ENCODE data around the gene SAFB2. TPM values are rescaled to one million over a fixed set of nuclear protein-coding genes. Genes with fewer than 3 reads are reported as not detected.

The SAFB2 gene
- polyA plus RNA-seq, 1 of the 3 experiments (the other 2 are of a cell fraction), result 37.7 TPM

GRCh38 chr19:5648464-5648863 is 25.9 kb upstream of the SAFB2 start:
- no peak for DNase-seq
- POLR2A ChIA-PET, result no interaction called here
- Histone ChIP-seq H3K27ac (ENCODE audit: low read depth in 2 of 2, low read length in 1 of 2) (no peak overlapping the region), H3K9me3 (no peaks in the 10 kb centered on the region), H3F3A (replicated peaks; ENCODE audit: insufficient read depth) (peaks cover 5% of the 10 kb centered on the region), H2AFZ (ENCODE audit: low read depth) (no peak overlapping the region), H3K27me3 (ENCODE audit: insufficient read depth) (no peaks in the 10 kb centered on the region), H3K4me1 (ENCODE audit: control insufficient read depth in 1 of 2, insufficient read depth in 2 of 2, low read depth in 1 of 2, low read length in 1 of 2) (no peaks in the 10 kb centered on the region), H3K9me2 (no peaks in the 10 kb centered on the region), H3K4me2 (no peak overlapping the region), H3K36me3 (replicated peaks in 1 of 2; ENCODE audit: control insufficient read depth in 1 of 2, insufficient read depth in 2 of 2, low read length in 1 of 2) (peaks cover 75 to 81% of the 10 kb centered on the region in 2 experiments), H3K79me2 (ENCODE audit: insufficient read depth) (peaks cover 45% of the 10 kb centered on the region), H3K4me3 (ENCODE audit: low read depth in 2 of 2, low read length in 1 of 2) (no peak overlapping the region), H3K9ac (no peak overlapping the region), H4K20me1 (ENCODE audit: insufficient read depth) (peaks cover 40% of the 10 kb centered on the region)
- TF ChIP-seq, protein P1, sequence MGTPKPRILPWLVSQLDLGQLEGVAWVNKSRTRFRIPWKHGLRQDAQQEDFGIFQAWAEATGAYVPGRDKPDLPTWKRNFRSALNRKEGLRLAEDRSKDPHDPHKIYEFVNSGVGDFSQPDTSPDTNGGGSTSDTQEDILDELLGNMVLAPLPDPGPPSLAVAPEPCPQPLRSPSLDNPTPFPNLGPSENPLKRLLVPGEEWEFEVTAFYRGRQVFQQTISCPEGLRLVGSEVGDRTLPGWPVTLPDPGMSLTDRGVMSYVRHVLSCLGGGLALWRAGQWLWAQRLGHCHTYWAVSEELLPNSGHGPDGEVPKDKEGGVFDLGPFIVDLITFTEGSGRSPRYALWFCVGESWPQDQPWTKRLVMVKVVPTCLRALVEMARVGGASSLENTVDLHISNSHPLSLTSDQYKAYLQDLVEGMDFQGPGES (IDR thresholded peaks at IDR 0.05; ENCODE audit: low read depth, low read length), result no peak
- TF ChIP-seq RCOR1 (IDR thresholded peaks at IDR 0.05; ENCODE audit: low read length) (no peak), ELF1 (IDR thresholded peaks at IDR 0.05) (no peak), POLR2AphosphoS5 (IDR thresholded peaks at IDR 0.05; ENCODE audit: low read depth, low read length) (no peak), EP300 (IDR thresholded peaks at IDR 0.05; ENCODE audit: borderline replicate concordance in 1 of 2, low read depth in 1 of 2, low read length in 1 of 2) (no peak)
- TF ChIP-seq, protein P2, sequence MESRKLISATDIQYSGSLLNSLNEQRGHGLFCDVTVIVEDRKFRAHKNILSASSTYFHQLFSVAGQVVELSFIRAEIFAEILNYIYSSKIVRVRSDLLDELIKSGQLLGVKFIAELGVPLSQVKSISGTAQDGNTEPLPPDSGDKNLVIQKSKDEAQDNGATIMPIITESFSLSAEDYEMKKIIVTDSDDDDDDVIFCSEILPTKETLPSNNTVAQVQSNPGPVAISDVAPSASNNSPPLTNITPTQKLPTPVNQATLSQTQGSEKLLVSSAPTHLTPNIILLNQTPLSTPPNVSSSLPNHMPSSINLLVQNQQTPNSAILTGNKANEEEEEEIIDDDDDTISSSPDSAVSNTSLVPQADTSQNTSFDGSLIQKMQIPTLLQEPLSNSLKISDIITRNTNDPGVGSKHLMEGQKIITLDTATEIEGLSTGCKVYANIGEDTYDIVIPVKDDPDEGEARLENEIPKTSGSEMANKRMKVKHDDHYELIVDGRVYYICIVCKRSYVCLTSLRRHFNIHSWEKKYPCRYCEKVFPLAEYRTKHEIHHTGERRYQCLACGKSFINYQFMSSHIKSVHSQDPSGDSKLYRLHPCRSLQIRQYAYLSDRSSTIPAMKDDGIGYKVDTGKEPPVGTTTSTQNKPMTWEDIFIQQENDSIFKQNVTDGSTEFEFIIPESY (IDR thresholded peaks at IDR 0.05; ENCODE audit: borderline replicate concordance, low read depth), result no peak
- TF ChIP-seq, protein P3, sequence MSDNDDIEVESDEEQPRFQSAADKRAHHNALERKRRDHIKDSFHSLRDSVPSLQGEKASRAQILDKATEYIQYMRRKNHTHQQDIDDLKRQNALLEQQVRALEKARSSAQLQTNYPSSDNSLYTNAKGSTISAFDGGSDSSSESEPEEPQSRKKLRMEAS (IDR thresholded peaks at IDR 0.05; ENCODE audit: low read depth), result no peak
- CTCF ChIA-PET, result no interaction called here
- WGBS (ENCODE audit: low lambda C conversion rate), result 97% methylated on average over 8 of the region's 11 CpGs

DNA sequence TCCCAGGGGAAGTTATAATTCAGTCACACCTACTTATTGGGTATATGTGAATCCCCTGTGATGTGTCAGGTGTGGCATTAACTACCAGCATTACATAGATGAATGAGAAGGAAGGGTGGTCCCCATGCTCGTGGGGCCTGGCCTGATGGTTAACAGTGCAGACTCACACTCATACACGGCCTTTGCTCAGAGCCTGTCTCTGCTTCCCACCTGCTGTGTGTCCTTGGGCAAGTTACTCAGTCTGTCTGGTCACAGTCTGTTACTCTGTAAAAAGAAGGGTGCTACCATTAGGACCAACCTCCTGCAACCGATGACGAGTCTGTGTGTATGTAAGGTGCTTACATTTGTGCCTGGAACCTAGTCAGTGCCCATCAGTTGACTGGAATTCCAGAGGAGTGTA is 24.1 kb upstream of the SAFB2 start:
- Histone ChIP-seq H3F3A (replicated peaks; ENCODE audit: insufficient read depth) (peaks cover 5% of the 10 kb centered on the region), H3K27ac (ENCODE audit: low read depth in 2 of 2, low read length in 1 of 2) (no peak overlapping the region), H3K9me2 (no peaks in the 10 kb centered on the region), H2AFZ (ENCODE audit: low read depth) (no peak overlapping the region), H4K20me1 (ENCODE audit: insufficient read depth) (peaks cover 58% of the 10 kb centered on the region), H3K27me3 (ENCODE audit: insufficient read depth) (no peaks in the 10 kb centered on the region), H3K9me3 (no peaks in the 10 kb centered on the region), H3K4me2 (no peak overlapping the region), H3K4me3 (ENCODE audit: low read depth in 2 of 2, low read length in 1 of 2) (no peak overlapping the region), H3K4me1 (ENCODE audit: control insufficient read depth in 1 of 2, insufficient read depth in 2 of 2, low read depth in 1 of 2, low read length in 1 of 2) (no peaks in the 10 kb centered on the region), H3K9ac (no peak overlapping the region), H3K36me3 (replicated peaks in 1 of 2; ENCODE audit: control insufficient read depth in 1 of 2, insufficient read depth in 2 of 2, low read length in 1 of 2) (peaks cover 74 to 79% of the 10 kb centered on the region in 2 experiments), H3K79me2 (ENCODE audit: insufficient read depth) (peaks cover 60% of the 10 kb centered on the region)
- DNase-seq, result no peak
- TF ChIP-seq FOSL2 (IDR thresholded peaks at IDR 0.05; ENCODE audit: borderline replicate concordance, low read depth) (no peak), RCOR1 (IDR thresholded peaks at IDR 0.05; ENCODE audit: low read length) (no peak)
- CTCF ChIA-PET, result interaction anchor here (0.9 kb wide), 1 partner anchor 11 kb away, joined by 3 read pairs; no protein-coding TSS in a partner anchor
- WGBS (ENCODE audit: low lambda C conversion rate), result 91% methylated on average over 4 of the region's 4 CpGs
- POLR2A ChIA-PET, result no interaction called here
